Heart left ventricle (tissue), 13 donors: Measurements from ENCODE around the gene NPY1R.

Experiments used
- CTCF ChIP-seq, 12 donors: fragments of 200-600 bp; sonication (generic) in 4 of 12; IDR thresholded peaks; one replicate each; pipeline versions ENCODE4 v1.5.0 to v1.8.0; 2018 to 2022; ENCODE audit warnings: antibody characterized with exemption in 12 of 12, mild to moderate bottlenecking in 5 of 12
- POLR2A ChIP-seq, 2 donors: fragments of 450-650 bp; IDR thresholded peaks; one replicate each; pipeline ENCODE4 v1.6.1; 2017; ENCODE audit warnings: antibody characterized with exemption in 2 of 2, mild to moderate bottlenecking in 2 of 2, moderate library complexity in 2 of 2
- donor health status: ischemic (EF 13 %, LVEDD 7.1; RV severe dilation, severe dysfunction).
- donor health status: DM: no; HTN: yes; CAD: no.
- donor health status: DM: no; HTN: no; CAD: no.
- donor health status: ischemic (EF 25% LVEDD 6.9; RV normal size, moderate dysfunction).
- donor health status: ischemic (EF 25% LVEDD 5.7; RV mildly dilated, moderate dysfunction).
- donor health status: ischemic (EF 35%, LVEDD 5.7; RV mildly dilated, moderate dysfunction).
- donor health status: nonischemic (EF 11% LVEDD 7.7; RV severe dilation, severe dysfunction).
- donor health status: DM: yes; HTN: yes; CAD: no.
- donor health status: PGD.
- donor health status: ischemic (EF 29% LVEDD 5.4; RV normal size, mild dysfunction).
- donor health status: nonischemic (EF 23%, LVEDD 6.1; RV moderate dilation, normal function).

GRCh38 chr4:163300445-163300844, 32.0 kb downstream of the NPY1R start:
- no peak for TF ChIP-seq CTCF (IDR thresholded peaks at IDR 0.05)
- TF ChIP-seq POLR2A (IDR thresholded peaks at IDR 0.05): no peak
